Muscle of back (tissue), 11 donors: Measurements from ENCODE around the gene CALHM6. TPM values are rescaled to one million over a fixed set of nuclear protein-coding genes. Genes with fewer than 3 reads are reported as not detected.
A peak's percentile ranks its signal among the peaks of the same experiment; 100 is the strongest.
"Not testable (repeated sequence)": the region's sequence is repeated elsewhere in the genome, so short reads cannot be mapped to it uniquely, and the experiment has no call there.

ENCODE experiments used
- DNase-seq, 3 donors: peaks; one replicate each; pipeline versions ENCODE4 v3.0.0 to v3.0.0-alpha.2; 2013
- polyA plus RNA-seq, 10 donors: library from polyadenylated mRNA; unstranded; fragments of 120-200 nt; gene quantifications; one replicate each; pipeline ENCODE4 v1.2.1, GENCODE V29; 2013; ENCODE audit not compliant: insufficient read length in 10 of 10

Gene CALHM6
- polyA plus RNA-seq, 10 donors, result 2.1 to 4.7 (median 4.0) TPM

DNA sequence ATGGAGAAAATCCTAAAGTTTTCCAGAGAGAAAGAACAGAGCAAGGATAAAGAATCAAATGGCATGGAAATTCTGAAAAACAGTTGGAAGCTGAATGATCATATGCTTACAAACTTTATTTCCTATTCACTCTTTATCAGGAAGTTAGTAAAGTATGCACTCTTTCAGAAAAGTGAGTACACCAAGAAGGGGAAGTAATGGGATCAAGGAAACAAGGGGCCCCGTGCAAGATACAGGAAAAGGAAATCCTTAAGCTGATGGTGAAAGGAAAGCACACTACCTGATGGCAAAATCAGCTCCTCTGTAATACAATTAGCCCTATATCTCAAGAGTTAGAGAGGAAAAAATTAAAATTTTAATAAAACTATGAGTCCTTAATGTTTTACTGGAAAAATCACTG lies 14.0 kb downstream of the CALHM6 start:
- no peak for DNase-seq

DNA sequence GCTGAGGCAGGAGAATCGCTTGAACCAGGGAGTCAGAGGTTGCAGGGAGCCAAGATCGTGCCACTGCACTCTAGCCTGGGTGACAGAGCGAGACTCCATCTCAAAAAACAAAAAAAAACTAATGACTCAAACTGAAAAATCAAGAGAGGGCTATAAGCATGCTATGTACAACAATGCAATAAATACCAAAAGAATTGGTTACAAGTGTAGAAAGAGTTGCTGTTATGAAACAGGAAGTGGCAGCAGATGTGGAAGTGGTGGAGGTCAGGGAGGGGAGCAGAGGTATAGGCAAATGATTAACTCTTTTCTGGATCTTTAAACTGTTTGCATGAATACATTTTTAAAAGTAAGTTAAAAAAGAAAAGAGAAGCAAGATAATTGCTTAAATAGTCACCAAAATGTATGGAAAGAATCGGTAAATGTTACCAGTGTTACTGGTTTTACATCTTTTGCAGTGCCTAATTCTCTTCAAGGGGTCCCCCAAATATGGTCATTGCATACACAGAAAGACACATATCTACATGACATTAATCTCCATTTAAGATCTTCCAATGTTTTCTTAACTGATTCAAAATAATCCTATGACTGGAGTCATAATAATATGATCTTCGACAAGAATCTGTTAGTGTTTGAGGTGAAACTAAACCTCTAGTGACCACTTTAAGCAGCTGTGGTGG lies 15.0 kb downstream of the CALHM6 start:
- DNase-seq, result no peak

DNA sequence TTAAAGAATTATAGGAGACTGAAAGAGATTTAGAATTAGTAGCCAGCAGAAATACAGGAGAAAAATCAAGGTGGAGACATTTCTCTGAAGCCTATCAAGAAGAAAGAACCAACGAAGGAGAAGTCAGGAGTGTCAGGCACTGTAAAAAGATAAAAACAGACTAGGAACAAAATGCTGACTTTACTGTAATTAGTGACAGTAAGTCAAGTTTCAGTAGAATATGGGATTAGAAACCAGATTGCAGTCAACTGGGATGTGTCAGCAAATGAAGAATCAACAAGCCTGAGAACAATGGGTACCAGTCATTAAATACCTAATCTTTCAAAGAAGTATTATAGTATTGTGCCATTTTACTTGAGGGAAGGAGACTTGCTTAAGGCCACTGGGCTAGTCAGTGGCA lies 21.6 kb downstream of the CALHM6 start:
- no peak for DNase-seq

- DNase-seq, result no peak
Observed at GRCh38 chr6:116483616-116484015, 22.4 kb downstream of the CALHM6 start.

- no peak for DNase-seq
Observed at GRCh38 chr6:116485559-116486184, 24.5 kb downstream of the CALHM6 start.

- DNase-seq, result no peak
Observed at GRCh38 chr6:116491610-116492330, 30.6 kb downstream of the CALHM6 start.

- DNase-seq, result no peak
Observed at GRCh38 chr6:116492331-116493067, 31.3 kb downstream of the CALHM6 start.

GRCh38 chr6:116495161-116495560 lies 34.0 kb downstream of the CALHM6 start:
- DNase-seq, result not testable (repeated sequence)

DNA sequence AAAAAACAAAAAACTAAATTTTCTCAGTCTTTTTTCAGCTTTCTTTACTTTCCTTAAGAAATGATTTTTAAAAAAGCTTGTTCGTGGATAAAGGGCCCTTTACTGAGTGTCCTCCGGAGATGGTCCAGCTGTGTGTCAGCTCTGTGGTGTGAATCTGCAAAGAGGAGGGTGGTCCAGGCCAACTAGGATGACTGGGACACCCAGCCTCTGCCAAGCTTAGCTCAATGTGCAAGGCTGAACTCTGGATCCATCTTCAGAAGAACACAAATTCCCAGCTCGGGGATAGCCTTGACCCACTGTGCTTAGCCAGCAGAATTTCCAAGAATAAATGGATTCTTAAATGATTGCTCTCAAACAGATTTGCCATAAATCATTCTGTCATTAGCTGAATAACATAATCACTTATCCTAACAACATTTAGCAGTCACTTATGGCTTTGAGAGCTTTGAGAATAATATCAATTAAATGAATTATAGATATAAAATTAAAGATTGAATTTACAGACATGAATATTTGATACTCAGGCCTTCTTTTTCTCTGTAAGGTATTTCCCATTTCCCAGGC lies 36.0 kb downstream of the CALHM6 start:
- DNase-seq, result peak in 1 of 3 donors; percentile 41

DNA sequence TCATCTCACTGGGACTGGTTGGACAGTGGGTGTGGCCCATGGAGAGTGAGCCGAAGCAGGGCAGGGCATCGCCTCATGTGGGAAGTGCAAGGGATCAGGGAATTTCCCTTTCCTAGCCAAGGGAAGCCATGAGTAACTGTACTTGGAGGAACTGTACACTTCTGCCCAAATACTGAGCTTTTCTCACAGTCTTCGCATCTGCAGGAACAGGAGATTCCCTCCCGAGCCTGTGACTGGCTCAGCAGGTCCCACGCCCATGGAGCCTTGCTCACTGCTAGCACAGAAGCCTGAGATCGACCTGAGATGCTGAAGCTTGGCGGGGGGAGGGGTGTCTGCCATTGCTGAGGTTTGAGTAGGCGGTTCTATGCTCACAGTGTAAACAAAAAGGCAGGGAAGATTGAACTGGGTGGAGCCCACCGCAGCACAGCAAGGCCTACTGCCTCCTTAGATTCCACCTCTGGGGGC lies 39.8 kb downstream of the CALHM6 start:
- DNase-seq, result no peak

GRCh38 chr6:116507324-116507723 lies 46.1 kb downstream of the CALHM6 start:
- no peak for DNase-seq

DNA sequence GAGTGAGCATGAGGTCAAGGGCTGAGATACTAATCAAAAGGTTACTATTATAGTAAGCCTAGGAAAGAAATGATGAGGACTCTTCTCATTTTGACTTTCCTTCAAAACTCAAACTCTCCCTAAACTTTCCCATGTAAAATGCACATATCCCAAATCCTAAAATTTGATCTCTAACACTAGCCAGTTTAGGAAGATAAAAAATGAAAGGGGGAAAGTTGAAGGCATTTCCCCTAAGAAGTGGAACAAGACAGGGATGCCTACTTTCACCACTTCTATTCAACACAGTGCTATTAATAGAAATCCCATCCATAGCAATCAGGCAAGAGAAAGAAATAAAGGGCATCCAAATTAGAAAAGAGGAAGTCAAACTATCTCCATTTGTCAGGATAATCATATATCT lies 47.4 kb downstream of the CALHM6 start:
- DNase-seq, result no peak

DNA sequence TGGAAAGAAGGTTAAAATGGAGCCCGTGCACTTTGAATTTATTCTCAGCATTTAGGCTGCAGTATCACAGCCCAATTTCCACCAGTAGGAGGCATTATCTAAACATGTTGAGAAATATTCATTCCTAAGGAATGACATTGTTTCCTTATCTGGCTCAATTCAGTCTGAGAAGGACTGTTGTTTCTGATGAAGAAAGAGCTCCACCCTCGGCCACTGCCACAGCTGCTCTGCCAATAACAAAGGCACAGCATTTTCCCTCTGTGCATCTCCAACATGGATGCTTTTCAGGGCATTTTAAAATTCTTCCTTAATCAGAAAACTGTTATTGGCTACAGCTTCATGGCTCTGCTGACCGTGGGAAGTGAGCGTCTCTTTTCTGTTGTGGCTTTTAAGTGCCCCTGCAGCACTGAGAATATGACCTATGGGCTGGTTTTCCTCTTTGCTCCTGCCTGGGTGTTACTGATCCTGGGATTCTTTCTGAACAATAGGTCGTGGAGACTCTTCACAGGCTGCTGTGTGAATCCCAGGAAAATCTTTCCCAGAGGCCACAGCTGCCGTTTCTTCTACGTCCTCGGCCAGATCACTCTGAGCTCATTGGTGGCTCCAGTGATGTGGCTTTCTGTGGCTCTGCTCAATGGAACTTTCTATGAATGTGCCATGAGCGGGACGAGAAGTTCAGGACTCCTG lies 50.4 kb downstream of the CALHM6 start, which contains the start of gene CALHM5:
Gene CALHM5 (plus strand): TSS at position 216 of the 687 bp plus-strand sequence. CDS start 58 bp downstream, at position 274.
- DNase-seq, result peak; percentile 36 to 73 (median 59)

DNA sequence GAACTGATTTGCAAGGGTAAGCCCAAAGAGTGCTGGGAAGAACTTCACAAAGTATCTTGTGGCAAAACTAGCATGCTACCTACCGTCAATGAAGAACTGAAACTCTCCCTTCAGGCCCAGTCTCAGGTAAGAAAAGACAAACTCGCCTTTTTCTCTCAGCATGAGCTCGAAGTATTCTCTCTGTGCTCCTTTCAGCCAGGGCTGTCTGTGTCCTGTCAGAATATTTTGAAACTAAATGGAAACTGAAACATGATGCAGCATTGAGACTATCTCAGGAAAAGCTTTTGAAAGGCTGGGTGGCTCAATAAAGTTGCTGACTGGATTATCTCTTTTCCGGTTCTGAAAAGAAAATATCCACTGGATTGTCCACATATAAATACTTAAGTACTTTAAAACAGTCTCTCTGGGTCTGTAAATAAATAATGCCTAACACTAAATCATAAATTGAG lies 51.0 kb downstream of the CALHM6 start:
- DNase-seq, result no peak

DNA sequence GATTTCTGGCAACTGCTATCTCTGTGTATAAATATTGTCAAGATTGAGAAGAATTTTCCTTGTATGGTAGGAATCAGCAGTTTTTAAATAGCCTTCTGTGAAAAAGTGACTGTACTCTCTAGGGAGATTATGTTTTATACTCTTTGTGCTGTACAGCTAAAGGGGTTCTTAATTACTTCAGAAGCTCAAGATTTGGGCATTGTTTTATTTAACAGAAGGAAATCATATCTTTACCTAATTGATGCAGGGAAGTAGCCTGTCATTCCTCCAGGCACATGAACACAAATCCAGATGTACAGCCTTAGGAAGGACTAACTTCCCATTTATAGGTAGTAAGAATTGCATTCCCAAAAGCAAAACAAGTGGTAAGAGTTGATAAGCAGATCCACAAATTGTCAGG lies 51.6 kb downstream of the CALHM6 start:
- peak in 1 of 3 donors; percentile 34 for DNase-seq

Other genes starting within 250 kb of the CALHM6 start
- 10 to 100 TPM; 15.9 to 21.9 (median 18.8) TPM for gene TSPYL4, start 207.3 kb upstream of the CALHM6 start, polyA plus RNA-seq
- gene TSPYL1, start 181.4 kb upstream of the CALHM6 start, polyA plus RNA-seq, result 10 to 100 TPM; 40.6 to 66.9 (median 52.0) TPM
- gene DSE, start 90.4 kb upstream of the CALHM6 start, polyA plus RNA-seq, result 10 to 100 TPM; 30.3 to 39.2 (median 33.1) TPM
- 1 to 10 TPM; 2.6 to 3.7 (median 3.1) TPM for gene CALHM5, start 50.3 kb downstream of the CALHM6 start, polyA plus RNA-seq
- under 1 TPM in 5 of 10 donors, not detected in 5; 0.05 to 0.24 (median 0.11) TPM for gene TRAPPC3L, start 84.3 kb downstream of the CALHM6 start, polyA plus RNA-seq
- under 1 TPM in 1 of 10 donors, not detected in 9; 0.16 TPM for gene CALHM4, start 92.4 kb downstream of the CALHM6 start, polyA plus RNA-seq
- 10 to 100 TPM; 44.3 to 69.6 (median 57.9) TPM for gene RWDD1, start 110.1 kb downstream of the CALHM6 start, polyA plus RNA-seq
- under 1 TPM; 0.29 to 0.91 (median 0.55) TPM for gene RSPH4A, start 155.1 kb downstream of the CALHM6 start, polyA plus RNA-seq
- gene ZUP1, start 207.4 kb downstream of the CALHM6 start, polyA plus RNA-seq, result 10 to 100 TPM in 4 of 10 donors, 1 to 10 TPM in 6; 6.6 to 11.4 (median 9.5) TPM
- gene KPNA5, start 219.8 kb downstream of the CALHM6 start, polyA plus RNA-seq, result 10 to 100 TPM in 8 of 10 donors, 1 to 10 TPM in 2; 8.3 to 15.2 (median 12.1) TPM